ENCODE data around the gene PLEKHH1. TPM values are rescaled to one million over a fixed set of nuclear protein-coding genes. Genes with fewer than 3 reads are reported as not detected.
"Not testable (repeated sequence)": the region's sequence is repeated elsewhere in the genome, so short reads cannot be mapped to it uniquely, and the experiment has no call there.

The PLEKHH1 gene
- total RNA-seq, 1 donor from 2014 or later: 2.6 TPM

- intact Hi-C loops (cut with DNase I): no loop called here
- no peak for DNase-seq (ENCODE audit: low spot score)
These were observed 69.0 kb downstream of the PLEKHH1 start for GRCh38 chr14:67602076-67602475.

- intact Hi-C loops (cut with DNase I): no loop called here
- no peak for DNase-seq (ENCODE audit: low spot score)
These were observed 70.0 kb downstream of the PLEKHH1 start for GRCh38 chr14:67602995-67603545.

DNA sequence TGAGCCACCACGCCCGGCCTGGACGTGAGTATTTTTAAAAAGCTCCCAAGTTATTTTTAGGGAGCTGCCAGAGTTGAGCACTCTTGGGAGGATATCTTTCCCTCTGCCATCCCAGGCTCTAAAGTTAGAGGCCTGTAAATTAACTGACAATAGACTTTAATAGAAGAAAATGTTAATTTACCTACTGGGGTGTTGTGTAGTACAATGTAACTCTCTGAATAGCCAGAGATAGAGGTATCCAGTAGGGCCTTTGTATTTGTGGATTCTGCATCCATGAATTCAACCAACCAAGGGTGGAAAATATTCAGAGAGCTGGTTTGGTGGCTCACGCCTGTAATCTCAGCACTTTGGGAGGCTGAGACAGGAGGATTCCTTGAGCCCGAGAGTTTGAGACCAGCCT, 74.6 kb downstream of the PLEKHH1 start:
- DNase-seq (ENCODE audit: low spot score): no peak
- intact Hi-C loops (cut with DNase I): no loop called here

- intact Hi-C loops (cut with DNase I): no loop called here
- DNase-seq (ENCODE audit: low spot score): no peak
These were observed 76.7 kb downstream of the PLEKHH1 start for GRCh38 chr14:67609642-67610310.

- DNase-seq (ENCODE audit: low spot score): no peak
- intact Hi-C loops (cut with DNase I): no loop called here
These were observed 77.4 kb downstream of the PLEKHH1 start for GRCh38 chr14:67610491-67610890.

GRCh38 chr14:67618617-67619063, 85.5 kb downstream of the PLEKHH1 start:
- DNase-seq (ENCODE audit: low spot score): no peak
- intact Hi-C loops (cut with DNase I): loop anchor here (1.0 to 2.0 kb wide), 2 partner anchors 48 to 86 kb away; no protein-coding TSS in a partner anchor

- DNase-seq (ENCODE audit: low spot score): peak; percentile 99
- intact Hi-C loops (cut with DNase I): loop anchor here (1.0 to 2.0 kb wide), 2 partner anchors 47 to 85 kb away; no protein-coding TSS in a partner anchor
These were observed 86.5 kb downstream of the PLEKHH1 start, which contains the start of gene ARG2 for GRCh38 chr14:67619446-67620216. TSS of gene ARG2 (plus strand) at chr14:67619920. CDS start at chr14:67619978, 58 bp downstream.

- intact Hi-C loops (cut with DNase I): no loop called here
- no peak for DNase-seq (ENCODE audit: low spot score)
These were observed 87.2 kb downstream of the PLEKHH1 start for GRCh38 chr14:67620217-67620785.

DNA sequence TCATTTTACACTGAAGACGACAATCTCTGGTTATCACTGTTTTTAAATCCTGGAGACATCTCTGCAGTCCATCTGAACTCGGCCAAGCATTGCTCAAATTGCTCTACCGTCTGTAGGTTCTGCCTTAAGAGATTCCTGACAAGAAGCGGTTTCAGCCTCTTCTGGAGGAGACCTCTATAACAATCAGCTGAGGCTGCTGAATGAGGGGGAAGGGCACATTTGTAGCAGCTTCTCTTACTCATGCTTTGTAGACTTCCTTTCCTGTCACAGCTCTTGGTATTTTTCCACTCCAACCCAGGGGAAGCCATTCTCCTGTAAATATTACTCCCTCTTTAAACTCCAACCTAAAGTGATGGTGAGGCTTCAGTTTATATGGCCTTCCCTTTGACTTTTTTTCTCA, 89.6 kb downstream of the PLEKHH1 start:
- no peak for DNase-seq (ENCODE audit: low spot score)
- intact Hi-C loops (cut with DNase I): no loop called here

DNA sequence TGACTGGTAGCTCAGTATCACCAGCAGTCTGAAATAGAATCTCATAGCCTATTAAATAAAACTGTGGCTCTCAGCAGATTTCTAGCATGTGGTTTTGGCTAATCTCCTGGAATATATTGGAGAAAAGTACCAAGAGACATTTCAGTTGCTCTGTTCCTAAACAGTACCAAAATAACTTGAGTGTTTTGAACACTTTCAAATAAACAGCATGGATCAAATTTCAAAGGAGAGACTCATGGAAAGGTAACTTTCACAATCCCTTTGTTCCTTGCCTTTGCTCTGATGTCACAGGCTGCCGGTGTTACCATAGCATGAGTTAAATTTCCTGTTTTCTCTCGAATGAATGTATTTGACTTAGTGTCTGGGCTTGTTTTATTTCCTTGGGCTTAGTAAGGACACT, 90.0 kb downstream of the PLEKHH1 start:
- DNase-seq (ENCODE audit: low spot score): no peak
- intact Hi-C loops (cut with DNase I): no loop called here

- DNase-seq (ENCODE audit: low spot score); intact Hi-C loops (cut with DNase I): not testable (repeated sequence)
These were observed 93.0 kb downstream of the PLEKHH1 start for GRCh38 chr14:67626131-67626530.

DNA sequence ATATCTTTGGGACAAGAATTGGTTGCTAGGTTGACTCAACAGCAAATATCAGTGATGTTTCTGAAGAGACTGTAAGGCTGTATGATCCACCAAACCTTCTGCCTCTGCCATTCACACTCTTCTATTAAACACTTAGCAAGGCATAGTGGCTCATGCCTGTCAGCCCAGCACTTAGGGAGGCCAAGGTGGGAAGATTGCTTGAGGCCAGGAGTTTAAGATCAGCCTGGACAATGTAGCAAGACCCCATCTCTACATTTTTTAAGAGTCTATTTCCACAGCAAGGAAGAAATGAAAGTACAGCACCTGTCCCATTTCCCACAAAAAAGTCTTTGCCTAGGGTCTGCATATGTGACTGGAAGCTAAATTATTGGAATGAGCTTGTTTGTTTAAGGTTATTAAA, 94.4 kb downstream of the PLEKHH1 start:
- no peak for DNase-seq (ENCODE audit: low spot score)
- intact Hi-C loops (cut with DNase I): no loop called here

GRCh38 chr14:67630186-67630585, 97.1 kb downstream of the PLEKHH1 start:
- no peak for DNase-seq (ENCODE audit: low spot score)

GRCh38 chr14:67630938-67631337, 97.8 kb downstream of the PLEKHH1 start:
- intact Hi-C loops (cut with DNase I): no loop called here
- DNase-seq (ENCODE audit: low spot score): no peak

More at GRCh38 chr14:67630186-67630585, 97.1 kb downstream of the PLEKHH1 start:
- intact Hi-C loops (cut with DNase I): no loop called here

DNA sequence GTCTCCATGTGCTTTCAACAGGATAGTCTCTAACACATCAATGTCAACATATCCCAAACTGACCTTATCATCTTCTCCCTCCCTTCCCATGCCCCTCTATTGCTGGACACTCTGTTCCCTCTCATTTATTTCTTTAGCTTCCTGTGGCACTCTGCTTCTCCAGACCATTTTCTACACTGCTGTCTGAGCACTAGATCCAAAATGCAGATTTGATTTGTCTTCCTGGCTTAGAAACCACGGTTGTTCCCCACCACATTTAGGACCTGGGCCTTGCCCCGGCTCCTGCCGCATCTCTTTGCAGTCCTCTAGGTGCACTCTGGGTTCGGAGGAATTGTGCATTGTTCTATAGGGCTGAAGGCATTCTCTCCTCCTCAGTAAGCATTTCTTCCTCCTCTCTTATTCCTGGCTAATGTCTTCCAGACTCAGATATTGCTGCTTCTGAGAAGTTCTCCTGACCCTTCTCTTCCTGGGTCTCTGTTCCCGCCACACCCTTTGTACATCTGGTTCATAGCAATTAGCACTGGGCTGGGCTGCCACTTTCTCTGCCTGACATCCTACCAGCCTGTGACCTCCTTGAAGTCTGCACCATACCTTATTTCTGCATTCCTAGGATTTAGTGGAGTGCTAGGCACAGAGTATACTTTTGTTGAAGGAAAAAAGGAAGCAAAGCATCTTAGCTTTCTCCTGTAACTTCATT, 100.5 kb downstream of the PLEKHH1 start:
- DNase-seq (ENCODE audit: low spot score): no peak
- intact Hi-C loops (cut with DNase I): no loop called here

DNA sequence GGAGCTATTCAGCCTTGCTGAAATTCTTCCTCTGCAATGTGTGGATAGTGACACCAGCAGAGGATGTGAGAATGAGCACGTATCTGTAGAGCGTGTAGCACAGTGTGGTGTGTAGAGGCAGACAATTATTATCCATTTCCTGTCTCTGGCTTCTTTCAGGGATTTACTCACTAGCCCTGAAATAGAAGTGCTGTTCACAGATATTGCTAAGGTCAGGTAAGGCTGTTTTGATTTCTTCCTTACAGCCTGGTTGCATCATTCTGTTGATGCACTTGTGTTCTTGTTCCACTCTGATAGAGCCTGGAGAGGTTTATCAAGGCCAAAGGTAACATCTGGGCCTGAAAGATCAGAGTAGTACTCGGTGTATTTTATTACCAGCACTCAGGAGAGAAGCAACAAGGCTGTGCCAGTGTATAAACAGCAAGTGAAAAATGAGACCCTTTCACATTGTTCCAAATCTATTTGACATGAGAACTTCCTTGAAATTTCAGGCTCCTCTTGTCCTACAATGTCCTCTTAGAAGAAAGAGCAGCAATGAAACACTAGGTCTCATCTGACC, 103.3 kb downstream of the PLEKHH1 start:
- DNase-seq (ENCODE audit: low spot score): no peak
- intact Hi-C loops (cut with DNase I): no loop called here

- no peak for DNase-seq (ENCODE audit: low spot score)
- intact Hi-C loops (cut with DNase I): no loop called here
These were observed 105.6 kb downstream of the PLEKHH1 start for GRCh38 chr14:67638642-67639041.

All from cardiac septum (tissue), 1 donor.